Suppressor macrophage treated with lipopolysaccharide for 1 hour (primary cell): ENCODE data around the gene MOCS1.

Experiments used
- DNase-seq, 3 donors: peaks; one replicate each; pipeline ENCODE4 v3.0.0-alpha.2; 2020 to 2022

The MOCS1 gene

DNA sequence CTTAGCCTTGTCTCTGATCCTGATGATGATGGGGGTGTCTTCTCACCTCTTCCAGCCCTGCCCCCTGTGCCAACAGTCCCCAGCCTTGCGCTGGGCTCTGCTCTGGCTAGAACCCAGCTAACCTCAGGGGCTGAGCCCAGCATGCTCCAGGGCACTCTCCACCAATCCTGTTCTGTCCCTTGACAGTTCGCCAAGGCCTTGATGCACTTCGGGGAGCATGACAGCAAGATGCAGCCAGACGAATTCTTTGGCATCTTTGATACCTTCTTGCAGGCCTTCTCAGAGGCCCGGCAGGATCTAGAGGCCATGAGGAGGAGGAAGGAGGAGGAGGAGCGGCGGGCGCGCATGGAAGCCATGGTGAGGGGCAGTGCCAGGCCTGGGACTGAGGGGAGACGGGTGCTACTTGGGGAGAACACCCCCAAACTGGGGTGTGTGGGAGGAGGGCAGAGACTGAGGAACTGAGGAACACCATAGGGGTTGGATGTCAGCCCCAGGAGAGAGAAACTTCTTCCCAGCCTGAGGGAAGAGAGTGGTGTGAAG, 33.1 kb downstream of the MOCS1 start:
- no peak for DNase-seq

DNA sequence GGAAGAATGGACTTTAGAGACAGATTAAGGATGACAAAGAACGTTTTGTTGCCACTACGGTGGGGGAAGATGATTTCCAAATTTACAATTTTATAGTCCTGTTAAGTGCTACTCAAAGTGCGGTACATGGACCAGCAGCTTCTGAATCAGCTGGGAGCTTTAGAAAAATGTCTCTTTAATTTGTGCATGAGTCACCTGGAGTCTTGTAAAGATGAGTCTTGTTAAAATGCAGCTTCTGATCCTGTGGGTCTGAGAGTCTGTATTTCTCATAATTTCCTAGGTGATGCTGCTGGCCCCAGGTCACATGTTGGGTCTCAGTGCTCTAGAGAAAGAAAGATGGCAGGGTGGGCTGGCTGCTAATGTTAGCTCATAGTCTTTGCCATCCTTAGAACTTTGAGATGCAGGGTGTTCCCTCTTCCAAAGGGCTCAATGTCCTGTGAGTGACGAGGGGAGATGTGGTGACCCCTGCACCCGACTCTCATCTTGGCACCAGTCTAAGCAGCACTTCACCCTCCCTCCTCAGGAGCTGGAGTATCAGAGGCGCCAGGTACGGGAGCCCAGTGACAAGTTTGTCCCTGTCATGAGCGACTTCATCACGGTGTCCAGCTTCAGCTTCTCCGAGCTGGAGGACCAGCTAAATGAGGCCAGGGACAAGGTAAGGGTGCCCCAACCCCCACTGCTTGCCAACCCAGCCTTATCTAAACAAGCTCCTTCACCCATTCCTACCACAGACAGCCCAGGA, 34.5 kb downstream of the MOCS1 start:
- DNase-seq: no peak

DNA sequence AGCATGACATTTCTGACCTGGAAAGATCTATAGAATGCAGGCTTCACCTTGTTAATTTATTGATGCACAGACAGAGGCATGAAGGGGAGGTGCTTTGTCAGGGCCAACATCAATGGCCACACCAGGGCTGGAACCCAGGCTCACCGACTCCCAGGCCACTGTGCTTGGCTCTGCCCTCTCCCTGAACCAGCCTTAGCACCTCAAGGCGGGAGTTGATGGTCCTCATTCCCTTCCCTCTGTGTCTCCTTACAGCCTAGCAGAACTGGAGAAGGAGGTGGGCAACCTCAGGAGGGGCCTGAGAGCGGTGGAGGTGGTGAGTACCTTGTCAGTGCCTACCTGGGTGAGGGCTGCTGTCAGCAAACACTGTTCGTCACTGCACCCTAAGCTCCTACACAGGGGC, 35.6 kb downstream of the MOCS1 start:
- no peak for DNase-seq

DNA sequence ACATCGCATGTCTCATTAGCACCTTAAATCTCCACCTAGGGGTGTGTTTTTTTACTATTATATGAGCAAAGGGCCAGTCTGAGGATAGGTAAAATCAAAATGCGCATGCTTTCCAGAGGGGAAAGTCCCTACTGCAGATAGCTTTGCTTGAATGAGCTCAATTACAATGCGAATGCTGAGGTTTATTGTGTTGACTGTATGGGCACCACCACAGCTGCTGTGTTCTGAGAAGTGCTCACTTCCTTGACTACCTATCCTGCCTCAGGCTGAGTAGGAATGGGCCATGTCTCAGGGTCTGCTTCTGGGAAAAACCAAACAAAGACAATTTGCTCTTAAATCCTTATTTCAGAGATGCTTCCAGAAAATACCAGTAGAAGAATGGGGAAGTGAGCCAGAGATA, 36.6 kb downstream of the MOCS1 start:
- DNase-seq: no peak

DNA sequence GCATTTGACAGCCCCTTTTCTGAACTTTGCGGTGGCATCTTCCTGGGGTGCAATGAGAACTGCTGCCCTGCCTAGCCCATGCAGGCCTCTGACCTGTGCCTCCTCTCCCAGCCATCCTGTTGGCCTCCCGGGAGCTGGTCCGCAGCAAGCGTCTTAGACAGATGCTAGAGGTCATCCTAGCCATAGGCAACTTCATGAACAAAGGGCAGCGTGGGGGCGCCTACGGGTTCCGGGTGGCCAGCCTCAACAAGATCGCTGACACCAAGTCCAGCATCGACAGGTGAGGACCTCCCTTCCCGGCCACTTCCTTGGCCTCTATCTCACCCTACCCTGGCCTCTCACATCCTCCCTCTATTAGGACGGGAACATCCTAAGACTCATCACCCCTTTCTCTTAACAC, 37.6 kb downstream of the MOCS1 start:
- DNase-seq: no peak

DNA sequence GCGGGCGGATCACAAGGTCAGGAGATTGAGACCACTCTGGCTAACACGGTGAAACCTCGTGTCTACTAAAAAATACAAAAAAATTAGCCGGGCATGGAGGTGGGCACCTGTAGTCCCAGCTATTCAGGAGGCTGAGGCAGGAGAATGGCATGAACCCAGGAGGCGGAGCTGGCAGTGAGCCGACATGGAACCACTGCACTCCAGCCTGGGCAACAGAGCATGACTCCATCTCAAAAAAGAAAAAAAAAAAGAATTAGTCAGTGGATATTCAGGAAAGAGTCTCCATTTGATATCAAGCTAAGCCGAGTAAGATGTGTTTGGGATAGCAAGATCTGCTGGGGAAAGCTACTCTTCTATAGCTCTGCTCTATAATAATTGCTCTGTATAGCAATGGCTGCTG, 41.0 kb downstream of the MOCS1 start:
- no peak for DNase-seq

DNA sequence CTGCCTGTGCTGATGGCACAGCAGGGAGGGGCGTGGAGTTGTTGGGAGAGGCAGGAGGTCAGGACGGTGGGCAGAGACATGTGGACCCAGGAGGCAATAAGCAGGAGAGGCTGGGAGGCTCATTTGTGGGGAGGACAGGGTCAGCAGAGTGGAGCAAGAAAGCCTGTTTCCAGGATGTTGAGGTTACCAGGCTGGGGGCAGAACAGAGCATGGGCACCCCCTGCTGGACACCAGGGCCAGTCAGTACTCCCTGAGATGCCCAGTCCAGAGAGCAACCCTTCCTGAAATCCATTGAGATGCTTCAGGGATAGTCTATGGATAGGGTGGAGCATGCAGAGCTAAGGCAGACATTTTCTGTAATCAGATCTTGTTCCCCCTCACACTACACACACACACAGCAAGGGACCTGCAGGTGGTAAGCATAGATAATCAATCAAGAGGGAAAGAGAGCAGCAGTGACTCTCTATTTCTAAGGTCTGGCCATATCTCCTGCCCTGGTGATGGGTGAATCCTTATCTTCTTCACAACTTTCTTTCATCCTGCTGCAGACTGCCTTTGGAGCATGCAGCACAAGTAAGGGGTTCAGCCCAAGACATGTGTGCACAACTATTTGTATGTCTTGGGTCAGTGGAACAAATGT, 41.7 kb downstream of the MOCS1 start:
- DNase-seq: peak; percentile 38 to 59 (median 48)

DNA sequence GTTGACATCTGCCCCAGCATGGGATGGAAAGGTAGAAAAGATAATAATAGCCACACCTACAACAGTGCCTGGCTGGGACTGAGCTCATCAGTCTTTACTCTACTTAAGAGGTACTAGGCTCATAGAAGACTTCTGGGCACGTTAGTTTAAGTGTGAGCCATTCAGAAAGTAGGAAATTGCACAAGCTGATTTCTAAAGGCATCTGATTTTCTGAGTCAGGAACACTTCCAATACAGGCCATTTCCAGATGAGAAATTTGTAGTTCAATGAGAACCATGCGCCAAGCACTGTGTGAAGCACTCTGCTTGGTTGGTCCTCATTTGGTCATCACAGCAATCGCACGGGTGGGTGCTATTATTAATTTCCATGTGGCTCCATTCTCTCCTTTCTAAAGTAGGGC, 42.3 kb downstream of the MOCS1 start:
- no peak for DNase-seq

DNA sequence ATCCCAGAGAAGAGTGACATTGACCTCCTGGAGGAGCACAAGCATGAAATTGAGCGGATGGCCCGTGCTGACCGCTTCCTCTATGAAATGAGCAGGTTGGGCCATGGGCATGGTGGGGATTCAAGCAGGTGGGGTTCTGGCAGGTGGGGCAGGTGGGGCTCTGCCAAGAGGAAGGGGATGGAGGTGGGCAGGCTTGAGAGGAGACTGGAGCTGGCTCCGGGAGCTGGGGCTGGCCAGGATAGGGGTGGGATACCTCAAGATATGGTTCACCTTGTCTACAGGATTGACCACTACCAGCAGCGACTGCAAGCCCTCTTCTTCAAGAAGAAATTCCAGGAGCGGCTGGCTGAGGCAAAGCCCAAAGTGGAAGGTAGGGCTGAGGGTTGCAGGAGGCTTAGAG, 42.9 kb downstream of the MOCS1 start:
- DNase-seq: no peak

DNA sequence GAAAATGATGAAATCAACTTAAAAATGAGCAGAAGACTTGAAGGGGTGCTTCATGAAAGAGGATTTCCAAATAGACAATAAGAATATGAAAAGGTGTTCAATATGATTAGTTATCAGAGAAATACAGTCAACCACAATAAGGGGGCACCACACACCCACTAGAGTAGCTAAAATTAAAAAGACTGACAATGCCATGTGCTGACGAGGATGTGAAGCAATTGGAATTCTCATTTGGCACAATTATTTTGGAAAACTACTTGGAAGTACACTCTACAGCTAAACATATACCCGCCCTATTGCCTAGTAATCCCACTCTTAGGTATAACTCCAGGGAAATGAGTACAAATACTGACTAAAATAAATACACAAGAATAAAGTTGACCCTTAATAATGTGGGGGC, 45.0 kb downstream of the MOCS1 start:
- DNase-seq: no peak

DNA sequence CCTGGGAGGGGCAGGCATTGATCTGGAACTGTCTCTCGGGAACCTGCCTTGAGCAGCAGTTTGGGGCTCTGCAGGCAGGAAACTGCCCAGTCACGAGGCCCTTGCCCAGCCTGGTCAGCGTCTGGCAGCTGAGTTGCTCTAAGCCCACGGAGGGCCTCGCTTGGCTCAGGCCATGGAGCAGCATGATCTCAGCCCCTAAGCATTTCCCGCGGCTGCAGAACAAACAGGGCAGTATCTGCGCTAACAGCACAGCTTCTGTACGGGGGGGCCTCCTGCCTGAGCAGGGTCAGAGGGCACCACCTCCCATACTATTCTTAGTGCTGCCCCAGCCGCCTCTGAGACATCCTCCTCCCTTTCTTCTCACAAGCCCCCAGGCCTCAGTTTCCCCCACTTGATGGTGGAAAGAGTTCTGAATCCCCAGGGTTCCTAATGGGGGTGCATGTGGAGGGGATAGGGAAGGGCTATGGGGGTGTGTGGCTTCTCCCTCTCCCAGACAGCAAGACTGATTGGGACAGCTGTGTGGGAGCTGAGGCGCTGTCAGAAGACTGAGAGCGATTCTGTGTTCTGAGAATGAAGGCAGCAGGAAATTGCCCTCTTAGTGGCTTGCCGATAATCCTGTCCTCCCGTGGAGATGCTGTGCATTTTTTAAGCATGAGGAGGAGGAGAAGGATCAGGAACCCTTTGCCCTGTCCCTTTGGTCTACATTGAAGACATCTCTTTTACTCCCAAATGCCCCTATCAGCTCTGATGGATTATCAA, 46.4 kb downstream of the MOCS1 start:
- DNase-seq: no peak

DNA sequence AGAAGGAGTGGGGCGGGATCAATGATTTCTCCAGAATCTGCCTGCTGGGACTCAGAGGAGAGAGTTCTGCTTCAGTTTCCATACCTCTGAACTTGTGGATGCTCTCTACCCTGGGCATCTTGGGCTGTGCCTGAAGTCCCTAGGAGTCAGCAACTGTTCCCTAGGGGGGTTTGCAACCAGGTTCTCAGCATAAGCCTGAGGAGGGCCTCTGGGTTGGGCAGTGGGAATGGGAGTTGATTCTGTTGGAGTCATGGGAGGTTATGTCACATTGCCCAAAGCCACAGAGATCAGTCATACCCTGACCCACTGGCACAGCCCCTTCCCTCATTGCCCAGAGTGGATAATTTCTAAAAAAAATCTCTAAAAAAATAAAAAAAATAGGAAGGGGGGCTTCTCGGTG, 47.4 kb downstream of the MOCS1 start:
- DNase-seq: no peak

DNA sequence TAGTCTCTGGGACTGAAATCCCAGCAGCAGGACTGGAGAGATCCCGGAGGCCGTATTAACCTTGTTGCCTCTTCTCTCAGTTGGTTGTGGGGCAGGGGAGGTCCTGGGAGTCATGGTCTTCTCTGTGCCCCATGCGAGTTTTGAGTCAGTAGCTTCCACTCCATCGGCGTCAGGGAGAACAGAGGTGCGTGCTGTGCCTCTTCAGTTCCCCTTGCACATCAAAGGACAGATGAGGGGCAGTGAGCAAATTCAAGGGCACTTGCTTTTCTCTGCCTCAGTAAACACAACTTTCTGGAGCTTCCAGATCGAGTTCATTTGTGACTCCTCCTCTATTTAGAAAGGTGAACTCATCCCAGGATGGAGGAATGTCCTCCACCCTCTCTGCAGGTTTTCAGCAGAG, 48.6 kb downstream of the MOCS1 start:
- no peak for DNase-seq

DNA sequence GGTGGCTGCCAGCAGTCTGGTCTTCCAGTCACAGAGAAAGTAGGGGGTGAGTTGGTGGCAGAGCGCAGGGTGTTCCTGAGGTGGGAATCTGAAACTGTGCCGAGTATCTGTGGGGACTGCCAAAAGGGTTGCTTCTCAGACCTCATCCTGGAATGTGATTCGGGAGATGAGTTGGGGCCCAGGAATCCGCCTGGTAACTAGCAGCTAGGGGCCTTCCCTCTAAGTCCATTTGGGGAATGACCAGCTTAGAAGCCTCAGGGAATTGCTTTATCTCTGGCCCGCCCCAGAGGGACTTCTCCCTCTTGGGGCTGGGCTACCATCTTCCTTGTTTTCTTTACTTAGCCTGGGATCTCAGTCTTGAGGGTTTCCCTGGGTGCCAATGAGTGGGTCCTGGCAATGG, 49.6 kb downstream of the MOCS1 start:
- DNase-seq: no peak

DNA sequence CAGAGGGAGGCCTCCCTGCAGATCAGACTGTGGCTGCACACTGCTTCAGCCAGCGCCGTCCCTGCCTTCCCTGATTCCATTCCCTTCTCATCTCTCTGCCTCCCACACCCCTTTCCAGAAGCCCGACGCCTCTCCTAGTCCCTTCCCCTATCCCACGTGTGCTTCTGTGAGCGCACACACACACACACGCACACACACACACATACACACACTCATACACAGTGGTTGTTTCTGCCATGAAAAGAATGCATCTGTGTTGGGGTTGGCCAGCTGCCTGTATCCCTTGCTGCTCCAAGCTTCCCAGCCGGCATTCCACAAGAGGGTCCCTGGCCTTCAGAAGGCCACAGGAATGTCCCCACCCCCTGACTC, 51.7 kb downstream of the MOCS1 start:
- DNase-seq: no peak

DNA sequence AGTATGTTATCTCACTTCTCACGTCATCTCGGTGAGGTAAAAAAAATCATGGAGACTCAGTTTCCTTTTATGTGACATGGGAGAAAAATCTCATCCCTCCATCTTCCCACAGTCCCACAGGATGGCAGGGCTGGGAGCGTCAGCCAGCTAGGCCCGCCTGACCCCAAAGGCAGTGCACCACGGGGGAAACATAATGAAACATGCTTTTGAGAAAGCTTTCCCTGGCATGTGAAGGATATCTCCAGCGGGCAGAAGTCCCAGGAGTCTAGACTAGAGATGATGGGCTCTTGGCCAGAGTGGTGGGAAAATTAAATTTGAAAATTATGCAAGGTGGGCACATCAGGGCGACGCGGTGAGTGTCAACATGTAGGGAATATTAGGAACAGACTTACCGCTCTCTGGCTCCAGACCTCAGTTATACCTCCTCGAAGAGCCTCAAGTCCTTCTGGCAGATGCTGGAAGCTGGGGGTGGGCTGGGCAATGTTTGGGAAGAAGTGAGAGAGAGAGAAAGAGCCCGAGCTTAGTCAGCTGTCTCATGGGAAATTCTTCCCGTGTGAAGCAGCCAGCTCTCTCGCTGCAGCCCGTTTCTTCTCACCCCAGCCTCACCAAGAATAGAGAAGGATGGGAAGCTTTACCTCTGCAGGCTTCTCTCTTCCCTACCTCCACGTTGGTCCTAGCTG, 52.3 kb downstream of the MOCS1 start:
- no peak for DNase-seq

DNA sequence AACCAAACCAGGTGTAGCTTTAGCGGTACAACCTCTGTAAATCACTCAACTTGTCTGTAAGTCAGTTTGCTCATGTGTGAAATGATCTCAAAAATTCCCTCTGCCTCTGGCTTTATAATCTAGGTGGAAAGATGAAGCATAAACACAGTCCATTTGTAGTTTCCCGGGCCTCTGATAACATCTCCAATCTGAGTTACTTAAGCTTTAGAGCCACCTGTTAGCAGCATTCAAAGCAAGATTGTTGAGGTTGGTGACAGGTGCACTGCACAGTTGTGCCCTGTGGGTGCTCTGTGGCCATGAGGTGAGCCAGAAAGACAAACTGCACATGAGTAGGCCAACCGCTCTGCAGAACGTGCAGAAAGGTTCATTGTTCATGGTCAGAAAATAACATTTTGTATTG, 53.7 kb downstream of the MOCS1 start:
- no peak for DNase-seq

DNA sequence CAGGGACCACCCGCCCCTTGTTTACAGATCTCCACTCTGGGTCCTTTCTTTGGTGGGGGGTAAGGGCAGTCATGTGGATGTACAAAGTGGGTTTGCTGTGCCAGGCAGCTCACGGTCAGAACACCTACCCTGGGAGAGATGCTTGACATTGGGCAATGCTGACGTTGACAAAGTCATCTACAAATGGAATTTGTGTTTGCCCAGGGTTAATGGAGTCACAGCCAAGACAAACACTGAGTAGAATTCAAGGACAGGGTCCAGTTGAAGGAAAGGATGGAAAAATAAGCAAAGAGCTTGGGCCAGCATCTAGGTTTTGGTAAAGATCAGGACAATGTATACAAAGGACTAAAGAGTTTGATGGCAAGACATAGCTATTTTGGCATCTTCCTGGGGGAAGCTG, 54.7 kb downstream of the MOCS1 start:
- DNase-seq: no peak

DNA sequence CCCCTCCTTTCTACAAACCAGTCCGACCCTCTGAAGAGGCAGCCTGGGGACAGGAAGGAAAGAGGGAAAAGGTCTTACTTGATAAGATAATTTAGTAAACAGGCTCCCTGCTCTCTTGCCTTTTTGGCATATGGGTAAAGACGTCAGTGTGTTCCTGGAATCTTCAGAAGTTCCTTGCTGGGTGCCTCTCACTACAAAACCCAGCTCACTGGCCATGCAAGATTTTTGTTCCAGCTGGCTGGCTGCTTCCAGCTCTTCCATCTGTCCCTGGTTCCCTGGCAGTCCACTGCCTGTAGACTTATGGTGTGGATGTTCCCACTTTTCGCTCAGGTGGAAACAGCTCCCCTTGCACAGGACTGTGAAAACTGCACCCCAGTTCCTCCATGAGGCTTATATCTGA, 57.4 kb downstream of the MOCS1 start:
- no peak for DNase-seq

DNA sequence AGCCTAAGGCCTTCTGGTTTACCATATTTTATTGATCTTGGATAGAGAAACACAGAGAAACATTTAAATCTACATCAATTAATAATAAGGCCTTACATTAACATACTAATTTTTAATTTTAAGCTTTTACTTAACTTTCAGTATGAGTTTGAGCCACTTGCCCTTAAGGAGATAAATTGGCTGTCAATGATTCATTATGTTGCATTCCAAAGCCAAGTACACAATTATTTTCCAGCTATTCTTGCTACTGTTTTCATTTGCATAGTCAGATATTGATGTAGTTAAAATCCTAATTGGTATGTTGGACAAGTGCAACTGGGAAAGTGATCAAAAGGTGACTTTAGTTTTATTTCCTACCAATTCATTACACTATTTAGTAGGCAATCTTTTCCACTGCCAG, 58.2 kb downstream of the MOCS1 start:
- DNase-seq: no peak

DNA sequence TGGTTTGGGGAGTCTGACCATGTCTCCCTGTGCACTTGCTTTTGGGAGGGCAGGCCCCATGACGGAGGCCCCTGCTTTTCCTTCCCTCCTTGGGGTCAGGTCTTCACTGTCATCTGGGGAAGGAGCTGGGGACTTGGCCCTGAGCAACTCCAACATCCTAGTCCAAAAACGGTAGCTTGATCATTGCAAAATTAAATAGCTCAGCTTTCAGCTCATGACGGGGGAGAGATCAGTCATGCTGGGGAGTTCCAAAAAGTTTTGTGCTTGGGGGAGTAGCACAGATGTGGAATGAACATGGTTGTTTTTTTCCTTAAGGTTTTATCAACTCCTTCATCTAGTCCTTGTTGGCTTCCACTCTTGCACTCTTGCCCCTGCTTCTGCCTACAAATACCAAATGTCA, 60.8 kb downstream of the MOCS1 start:
- DNase-seq: no peak

DNA sequence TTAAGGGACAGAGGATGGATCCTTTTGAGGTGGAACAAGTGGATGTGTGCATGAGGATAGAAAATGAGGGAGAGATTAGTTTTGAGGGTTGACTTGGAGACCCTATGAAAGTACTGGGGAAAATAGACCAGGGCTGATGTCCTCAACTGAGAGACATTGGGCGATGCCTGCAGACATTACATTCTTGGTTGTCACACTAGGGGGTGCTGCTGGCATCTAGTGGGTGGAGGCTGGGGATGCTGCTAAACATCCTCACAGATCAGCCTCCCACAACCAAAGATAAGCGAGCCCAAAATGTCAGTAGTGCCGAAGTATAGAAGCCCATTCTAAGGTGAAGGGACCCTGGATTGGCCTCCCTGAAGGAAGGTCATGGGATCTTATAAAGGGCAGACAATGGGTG, 63.3 kb downstream of the MOCS1 start:
- no peak for DNase-seq

DNA sequence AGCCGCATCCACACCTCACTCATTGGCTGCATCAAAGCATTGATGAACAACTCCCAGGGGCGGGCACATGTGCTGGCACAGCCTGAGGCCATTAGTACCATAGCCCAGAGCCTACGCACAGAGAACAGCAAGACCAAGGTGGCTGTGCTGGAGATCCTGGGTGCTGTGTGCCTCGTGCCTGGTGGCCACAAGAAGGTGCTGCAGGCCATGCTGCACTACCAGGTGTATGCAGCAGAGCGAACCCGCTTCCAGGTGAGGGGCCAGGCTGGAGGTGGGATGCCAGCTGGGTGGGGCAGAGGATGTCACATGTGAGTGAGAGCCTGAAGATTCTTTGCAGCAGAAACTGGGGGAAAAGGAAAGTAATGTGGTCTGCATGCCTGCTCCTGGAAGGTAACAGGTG, 66.7 kb downstream of the MOCS1 start:
- no peak for DNase-seq
